ENCODE results near the gene TMEM190. TPM values are rescaled to one million over a fixed set of nuclear protein-coding genes. Genes with fewer than 3 reads are reported as not detected.

The TMEM190 gene
- total and polyA plus RNA-seq, 10 of the 15 experiments (the other 5 are each of a cell fraction or from before 2014, with no cell fraction given): not detected

- H3K4me2 ChIP-seq (ENCODE audit: control insufficient read depth, insufficient read depth): peak overlapping the region; percentile 99
- intact Hi-C loops (cut with micrococcal nuclease; ENCODE audit: unreplicated experiment): loop anchor here (1.0 kb wide), 1 partner anchor 216 kb away; the partner anchor contains the start of gene ZNF784
- H3K27ac ChIP-seq (ENCODE audit: control insufficient read depth, insufficient read depth): peak overlapping the region; percentile 98
- no peaks in the 10 kb centered on the region for H3K27me3 ChIP-seq (replicated peaks in 1 of 2; ENCODE audit: control insufficient read depth in 2 of 2, insufficient read depth in 2 of 2, low read length in 1 of 2)
- peaks cover 20% of the 10 kb centered on the region for H3K4me1 ChIP-seq (ENCODE audit: control insufficient read depth, insufficient read depth, low read length)
- H2AFZ ChIP-seq (ENCODE audit: control insufficient read depth, low read depth, low read length): peak overlapping the region; percentile 96
- no TSS peak for BruUV-seq (replicated peaks)
- in situ Hi-C loops (cut with MboI): no loop called here
- SMC1A ChIA-PET (ENCODE audit: uncharacterized antibody, unreplicated experiment): interaction anchor here (1.1 to 1.9 kb wide), 3 partner anchors 8 to 107 kb away, joined by 4 to 5 read pairs (median 5); no protein-coding TSS in a partner anchor
- peaks cover 37% of the 10 kb centered on the region for H3K79me2 ChIP-seq (ENCODE audit: control insufficient read depth, insufficient read depth, low read length)
- WGBS (ENCODE audit: insufficient coverage, insufficient replicate concordance, low lambda C conversion rate, missing lambda C conversion rate): 1% methylated on average over 60 of the region's 72 CpGs
- H4K20me1 ChIP-seq (ENCODE audit: control insufficient read depth, insufficient read depth): no peaks in the 10 kb centered on the region; the same call in 1 of the 2 replicates
- peak overlapping the region; percentile 93 for H3K4me3 ChIP-seq
- CTCF ChIA-PET: interaction anchor here (1.3 to 2.0 kb wide), 2 partner anchors 10 to 107 kb away, joined by 6 to 9 read pairs; no protein-coding TSS in a partner anchor
- ATAC-seq: peak; percentile 96
- peak; percentile 93 for FAIRE-seq
- peaks cover 5% of the 10 kb centered on the region; the same call in 1 of the 3 replicates for H3K9me3 ChIP-seq (replicated peaks; ENCODE audit: control insufficient read depth, insufficient read depth, low read length)
- H3K36me3 ChIP-seq (ENCODE audit: control insufficient read depth in 2 of 2, insufficient read depth in 2 of 2, low read length in 1 of 2): peaks cover 6 to 8% of the 10 kb centered on the region in 2 experiments; a peak in 3 of 4 replicates
- DNase-seq (ENCODE audit: low read depth, low spot score): peak; percentile 97
- POLR2A ChIA-PET: interaction anchor here (1.0 to 3.2 kb wide), 11 partner anchors 21 to 345 kb away, joined by 3 to 21 read pairs (median 4); partner anchors contain the start of genes HSPBP1, ISOC2, KMT5C and RDH13
- peak overlapping the region; percentile 93 for H3K9ac ChIP-seq (ENCODE audit: control insufficient read depth, insufficient read depth, low read length)
- RAD21 ChIA-PET (ENCODE audit: unreplicated experiment): interaction anchor here (0.6 to 2.3 kb wide), 5 partner anchors 24 to 1219 kb away, joined by 3 to 14 read pairs (median 5); partner anchors contain the start of genes HSPBP1 and TMEM238
- TF ChIP-seq EP300 (IDR thresholded peaks at IDR 0.05; ENCODE audit: borderline replicate concordance in 1 of 2, control insufficient read depth in 1 of 2, low read depth in 2 of 2, low read length in 2 of 2) (0 out of 4 replicates have a peak, but pooled peaks of 1 of the 2 experiments have one; percentile 39), KAT2A (conservative IDR thresholded peaks at IDR 0.05; ENCODE audit: control insufficient read depth, low read depth, low read length) (no peak), BRCA1 (IDR thresholded peaks at IDR 0.05; ENCODE audit: low read depth, low read length) (no peak), MTA3 (IDR thresholded peaks at IDR 0.05; ENCODE audit: borderline replicate concordance, low read length) (no peak), ZBTB4 (CRISPR knock-in tag; IDR thresholded peaks at IDR 0.05) (no peak), ZNF687 (IDR thresholded peaks at IDR 0.05) (peak; percentile 75; the same call in 1 of the 2 replicates), STAT1 (conservative IDR thresholded peaks at IDR 0.05) (no peak), NR2C1 (IDR thresholded peaks at IDR 0.05) (no peak; the same call in 1 of the 2 replicates), LARP7 (IDR thresholded peaks at IDR 0.05) (no peak; the same call in 1 of the 2 replicates), HDAC6 (IDR thresholded peaks at IDR 0.05; ENCODE audit: unreplicated experiment) (no peak), ZNF622 (IDR thresholded peaks at IDR 0.05) (no peak), ASH2L (IDR thresholded peaks at IDR 0.05; ENCODE audit: borderline replicate concordance, low read depth) (no peak), NR2F1 (conservative IDR thresholded peaks at IDR 0.05) (no peak; the same call in none of the 2 replicates)
- TF ChIP-seq, protein P1, sequence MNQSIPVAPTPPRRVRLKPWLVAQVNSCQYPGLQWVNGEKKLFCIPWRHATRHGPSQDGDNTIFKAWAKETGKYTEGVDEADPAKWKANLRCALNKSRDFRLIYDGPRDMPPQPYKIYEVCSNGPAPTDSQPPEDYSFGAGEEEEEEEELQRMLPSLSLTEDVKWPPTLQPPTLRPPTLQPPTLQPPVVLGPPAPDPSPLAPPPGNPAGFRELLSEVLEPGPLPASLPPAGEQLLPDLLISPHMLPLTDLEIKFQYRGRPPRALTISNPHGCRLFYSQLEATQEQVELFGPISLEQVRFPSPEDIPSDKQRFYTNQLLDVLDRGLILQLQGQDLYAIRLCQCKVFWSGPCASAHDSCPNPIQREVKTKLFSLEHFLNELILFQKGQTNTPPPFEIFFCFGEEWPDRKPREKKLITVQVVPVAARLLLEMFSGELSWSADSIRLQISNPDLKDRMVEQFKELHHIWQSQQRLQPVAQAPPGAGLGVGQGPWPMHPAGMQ (IDR thresholded peaks at IDR 0.05; ENCODE audit: borderline replicate concordance): no peak
Observed at GRCh38 chr19:55407800-55408532, 31.3 kb downstream of the TMEM190 start.

All from GM12878 (cell line).